ENCODE data around the gene GHSR.

- no peak for TF ChIP-seq POLR2A (IDR thresholded peaks at IDR 0.05)
- peak; percentile 39 to 81 (median 60) for TF ChIP-seq CTCF (IDR thresholded peaks at IDR 0.05)
These were observed 13.4 kb upstream of the GHSR start for GRCh38 chr3:172461530-172462138.
